ENCODE results near the gene SLC44A5. TPM values are rescaled to one million over a fixed set of nuclear protein-coding genes. Genes with fewer than 3 reads are reported as not detected.
"Not testable (repeated sequence)": the region's sequence is repeated elsewhere in the genome, so short reads cannot be mapped to it uniquely, and the experiment has no call there.

SLC44A5 gene
- total RNA-seq (2014; rRNA removed; shearing (Covaris generic)), result 0.91 and 1.6 TPM in 2 replicates

DNA sequence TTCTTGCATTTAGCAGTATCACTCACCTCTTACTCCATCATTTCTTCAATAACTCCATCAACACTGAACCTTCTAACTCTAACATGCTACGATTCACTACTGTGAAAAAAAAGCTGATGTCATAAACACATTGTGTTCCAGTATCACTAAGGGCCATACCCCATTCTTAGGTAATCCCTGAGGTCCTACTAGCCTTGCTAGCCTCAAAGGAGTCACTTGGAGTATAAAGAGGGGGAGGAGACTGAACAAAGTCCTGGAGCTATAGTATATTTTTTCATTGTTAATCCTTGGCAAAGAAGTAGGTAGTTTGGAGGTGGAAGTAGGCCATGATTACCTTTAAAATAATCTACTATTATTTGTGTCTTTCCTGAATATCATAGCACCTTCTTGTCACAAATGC is at the start of gene SLC44A5:
TSS of gene SLC44A5 (minus strand) at position 101 of the 400 bp plus-strand sequence. CDS start 69,667 bp downstream, outside the sequence.
- no peak for DNase-seq (ENCODE audit: low read depth)

DNA sequence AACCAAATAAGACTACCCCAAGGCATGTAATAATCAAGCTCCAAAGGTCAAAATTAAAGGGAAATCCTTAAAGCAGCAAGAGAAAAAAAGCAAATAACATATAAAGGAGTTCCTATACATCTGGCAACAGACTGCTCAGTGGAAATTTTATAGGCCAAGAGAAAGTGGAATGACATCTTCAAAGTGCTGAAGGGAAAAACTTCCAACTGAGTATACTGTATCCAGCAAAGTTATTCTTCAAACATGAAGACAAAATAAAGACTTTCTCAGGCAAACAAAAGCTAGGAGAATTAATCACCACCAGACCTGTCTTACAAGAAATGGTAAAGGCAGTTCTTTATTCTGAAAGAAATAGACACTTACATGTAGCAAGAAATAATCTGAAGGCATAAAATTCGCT is 45.0 kb upstream of the SLC44A5 start:
- no peak for DNase-seq (ENCODE audit: low read depth)

- DNase-seq (ENCODE audit: low read depth), result not testable (repeated sequence)
Observed at GRCh38 chr1:75647183-75647582, 36.3 kb upstream of the SLC44A5 start.

- DNase-seq (ENCODE audit: low read depth), result not testable (repeated sequence)
Observed at GRCh38 chr1:75645153-75645552, 34.2 kb upstream of the SLC44A5 start.

DNA sequence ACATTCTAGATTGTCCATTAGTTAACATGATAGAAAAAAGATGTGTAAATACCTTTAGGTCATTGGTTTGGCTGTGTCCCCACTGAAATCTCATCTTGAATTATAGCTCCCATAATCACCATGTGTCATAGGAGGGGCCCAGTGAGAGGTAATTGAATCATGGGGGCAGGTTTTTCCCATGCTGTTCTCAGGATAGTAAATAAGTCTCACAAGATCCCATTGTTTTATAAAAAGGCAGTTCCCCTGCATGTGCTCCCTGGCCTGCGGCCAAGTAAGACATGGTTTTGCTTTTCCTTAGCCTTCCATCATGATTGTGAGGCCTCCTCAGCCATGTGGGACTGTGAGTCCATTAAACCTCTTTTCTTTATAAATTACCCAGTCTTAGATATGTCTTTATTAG is 32.5 kb upstream of the SLC44A5 start:
- no peak for DNase-seq (ENCODE audit: low read depth)

DNA sequence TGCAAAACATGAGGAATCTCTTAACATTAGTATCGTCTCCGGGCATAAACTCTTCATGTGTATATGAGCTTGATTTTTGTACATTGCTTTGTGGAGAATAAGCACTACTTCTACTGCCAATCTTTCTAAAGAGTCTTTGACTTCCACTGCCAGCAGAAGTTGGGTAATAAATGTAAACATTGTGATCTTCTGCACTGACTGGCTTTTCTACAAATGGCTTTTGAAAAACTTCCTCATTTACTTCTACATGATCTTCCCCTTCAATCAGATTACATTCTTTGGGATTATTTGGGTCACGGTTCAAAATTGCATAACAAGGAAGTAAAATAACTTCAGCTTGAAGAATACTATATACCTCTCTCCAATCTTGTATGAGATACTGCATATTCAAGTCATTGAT is 30.4 kb upstream of the SLC44A5 start:
- DNase-seq (ENCODE audit: low read depth), result no peak

- no peak for DNase-seq (ENCODE audit: low read depth)
Observed at GRCh38 chr1:75640137-75640536, 29.2 kb upstream of the SLC44A5 start.

GRCh38 chr1:75632350-75632949 is 21.5 kb upstream of the SLC44A5 start:
- no peak for DNase-seq (ENCODE audit: low read depth)

DNA sequence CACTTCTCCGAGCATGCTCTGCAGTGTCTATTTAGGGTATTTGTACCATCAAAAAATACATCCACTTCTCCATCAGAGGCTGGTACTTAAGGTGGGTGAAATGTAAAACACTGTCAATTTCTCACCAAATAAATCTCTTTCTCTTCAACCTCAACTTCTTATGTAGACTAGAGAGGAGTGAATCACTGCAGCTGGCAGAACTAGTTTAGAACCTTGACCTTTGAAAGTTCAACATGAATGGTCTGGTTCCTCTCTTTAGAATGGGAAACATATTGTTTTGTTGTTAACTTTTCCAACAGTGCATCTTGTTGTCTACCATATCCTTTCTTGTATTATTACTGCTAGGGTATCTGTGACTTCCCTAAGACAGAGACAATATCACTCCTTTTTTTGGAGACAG is 20.1 kb upstream of the SLC44A5 start:
- DNase-seq (ENCODE audit: low read depth), result no peak

DNA sequence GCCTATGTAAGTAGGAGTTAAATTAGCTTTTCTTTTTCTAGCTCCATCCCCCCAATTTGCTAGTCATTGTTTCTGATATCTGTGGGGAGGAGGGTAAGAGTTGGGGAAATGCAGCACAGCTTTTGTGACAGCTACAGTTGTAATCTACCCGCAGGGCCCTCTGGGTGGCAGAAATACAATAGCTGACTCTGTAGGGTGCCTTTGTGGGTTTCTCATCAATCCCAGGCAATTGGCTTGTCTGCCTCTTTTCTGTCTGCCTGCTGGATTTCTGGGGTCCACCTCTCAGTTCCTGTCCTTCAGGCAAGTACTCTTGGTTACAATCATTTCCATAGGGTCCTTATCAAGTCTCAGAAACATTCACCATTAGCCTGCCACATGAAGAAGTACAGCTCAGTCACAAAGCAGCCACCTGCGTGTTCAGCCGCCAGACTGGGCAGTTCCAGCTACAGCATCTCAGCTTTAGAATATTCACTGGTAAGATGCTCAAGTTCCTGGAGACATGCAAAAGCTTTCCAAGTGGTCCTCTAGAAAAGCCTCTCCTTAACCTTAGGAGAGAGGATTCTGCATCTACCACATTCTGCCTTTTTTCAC is 19.2 kb upstream of the SLC44A5 start:
- DNase-seq (ENCODE audit: low read depth), result no peak

GRCh38 chr1:75625795-75626194 is 14.9 kb upstream of the SLC44A5 start:
- DNase-seq (ENCODE audit: low read depth), result no peak

- no peak for DNase-seq (ENCODE audit: low read depth)
Observed at GRCh38 chr1:75618382-75618781, 7.5 kb upstream of the SLC44A5 start.

DNA sequence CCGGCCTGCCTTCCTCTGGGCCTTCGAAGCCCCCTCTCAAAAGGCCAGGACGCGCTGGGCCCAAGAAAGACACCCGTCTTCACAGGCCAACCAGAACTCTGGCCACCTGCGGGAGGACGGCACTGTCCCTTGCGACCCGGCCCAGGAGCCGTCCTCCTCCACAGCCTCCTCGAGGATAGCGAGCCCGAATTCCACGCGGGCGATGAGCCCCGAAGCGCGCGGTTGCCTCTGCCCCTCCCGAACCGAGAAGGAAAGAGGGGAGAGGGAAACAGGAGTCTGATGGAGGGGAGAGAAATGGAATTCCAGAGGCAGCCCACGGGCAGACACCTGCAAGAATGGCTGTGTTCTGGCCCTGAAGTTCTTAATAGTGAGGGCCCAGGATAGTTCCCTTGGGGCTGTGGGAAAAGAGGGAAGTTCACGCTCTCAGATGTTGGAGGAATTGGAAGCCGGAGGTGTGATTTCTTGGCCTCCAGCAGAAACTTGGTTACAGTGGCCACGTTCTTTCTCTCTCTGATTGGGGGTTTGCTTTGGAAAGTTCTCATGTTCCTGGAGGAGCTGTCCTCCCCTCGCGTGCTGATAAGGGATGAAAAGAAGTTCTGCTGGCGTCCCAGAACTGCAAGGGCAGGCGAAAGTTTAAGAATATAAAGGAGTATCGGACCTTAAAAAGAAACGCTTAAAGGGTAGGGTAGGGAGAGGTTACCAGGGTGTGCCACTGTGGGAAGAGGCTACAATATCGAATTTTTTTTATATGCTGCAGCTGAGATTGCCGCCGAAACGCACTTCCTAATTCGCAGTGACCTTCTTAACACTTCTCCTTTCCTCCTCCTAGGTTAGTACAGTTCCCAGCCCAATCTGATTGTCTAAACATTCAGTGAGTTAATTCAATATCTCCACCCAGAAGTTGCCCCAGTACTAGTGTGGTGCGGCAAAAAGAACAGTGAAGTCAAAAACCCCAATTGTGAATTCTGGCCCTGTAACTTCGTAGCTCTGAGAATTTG is 5.8 kb upstream of the SLC44A5 start:
- peak; percentile 4 for DNase-seq (ENCODE audit: low read depth)

DNA sequence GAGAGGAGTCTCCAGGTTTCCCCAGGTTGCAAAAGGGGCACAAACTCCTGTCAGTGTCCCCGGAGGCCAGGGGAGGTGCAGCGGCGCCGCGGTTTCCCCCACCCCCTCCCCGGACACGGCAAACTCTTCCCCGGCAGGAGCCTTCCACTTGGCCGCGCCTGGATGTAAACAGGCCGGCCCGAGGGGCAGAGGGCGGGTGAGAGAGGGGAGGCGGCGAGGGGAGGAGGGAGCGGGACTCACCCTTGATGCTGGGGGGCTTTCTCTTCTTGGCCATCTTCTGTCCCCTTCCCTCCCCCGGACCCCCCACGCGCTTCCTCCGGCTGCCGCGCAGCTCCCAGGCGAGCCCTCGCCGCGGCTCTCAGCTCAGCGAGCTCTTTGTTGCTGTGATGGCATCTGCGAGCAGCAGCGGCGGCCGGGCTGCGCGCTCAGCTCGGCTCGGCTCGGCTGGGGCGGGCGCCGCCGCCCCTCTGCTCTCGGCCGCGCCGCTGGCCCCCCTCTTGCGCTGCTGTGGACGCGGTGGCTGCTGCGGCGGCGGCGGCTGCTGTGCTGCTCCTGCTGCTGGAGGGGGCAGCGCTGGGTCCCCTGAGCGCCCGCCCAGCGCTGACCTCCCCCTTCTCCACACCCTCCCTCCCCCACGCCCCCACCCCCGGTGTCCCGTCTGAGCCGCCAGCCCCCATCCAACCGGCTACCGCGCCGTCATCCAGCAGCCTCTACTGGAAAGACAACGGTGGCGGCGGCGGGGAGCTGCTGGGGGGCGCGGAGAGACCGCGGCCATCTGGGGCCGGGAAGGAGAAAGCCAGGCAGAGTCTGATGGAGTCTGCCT is 4.9 kb upstream of the SLC44A5 start:
- peak; percentile 23 for DNase-seq (ENCODE audit: low read depth)

- no peak for DNase-seq (ENCODE audit: low read depth)
Observed at GRCh38 chr1:75614399-75614756, 3.5 kb upstream of the SLC44A5 start.

GRCh38 chr1:75613916-75614315 is 3.0 kb upstream of the SLC44A5 start:
- no peak for DNase-seq (ENCODE audit: low read depth)

- DNase-seq (ENCODE audit: low read depth), result no peak
Observed at GRCh38 chr1:75612976-75613375, 2.1 kb upstream of the SLC44A5 start.

- DNase-seq (ENCODE audit: low read depth), result no peak
Observed at GRCh38 chr1:75602486-75602885, 8.4 kb downstream of the SLC44A5 start.

- no peak for DNase-seq (ENCODE audit: low read depth)
Observed at GRCh38 chr1:75600781-75601180, 10.1 kb downstream of the SLC44A5 start.

DNA sequence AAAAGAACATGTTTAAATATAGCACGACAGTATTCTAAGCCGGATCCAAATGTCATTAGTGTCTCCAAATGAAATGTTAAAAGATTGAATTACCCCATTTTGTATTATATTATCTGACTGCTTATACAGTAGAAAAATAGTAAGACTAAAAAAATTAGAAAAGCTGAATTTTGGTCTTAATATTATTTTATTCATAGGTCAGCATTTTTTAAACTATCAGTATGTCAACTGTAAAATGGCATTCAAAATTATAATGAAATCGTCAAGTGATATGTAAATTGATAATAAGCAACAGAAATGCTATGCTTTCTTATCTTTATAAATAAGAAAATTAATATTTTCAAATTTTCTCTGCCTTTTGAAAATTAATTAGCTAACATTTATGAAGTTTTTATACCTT is 16.6 kb downstream of the SLC44A5 start:
- no peak for DNase-seq (ENCODE audit: low read depth)

DNA sequence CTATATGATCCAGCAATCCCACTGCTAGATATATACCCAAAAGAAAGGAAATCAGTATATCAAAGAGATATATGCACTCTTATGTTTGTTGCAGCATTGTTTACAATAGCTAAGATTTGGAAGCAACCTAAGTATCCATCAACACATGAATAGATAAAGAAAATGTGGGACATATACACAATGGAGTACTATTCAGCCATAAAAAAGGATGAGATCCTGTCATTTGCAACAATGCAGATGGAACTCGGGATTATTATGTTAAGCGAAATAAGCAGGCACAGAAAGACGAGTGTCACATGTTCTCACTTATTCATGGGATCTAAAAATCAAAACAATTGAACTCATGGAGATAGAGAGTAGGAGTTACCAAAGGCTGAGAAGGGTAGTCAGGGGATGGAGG is 17.5 kb downstream of the SLC44A5 start:
- DNase-seq (ENCODE audit: low read depth), result not testable (repeated sequence)

- no peak for DNase-seq (ENCODE audit: low read depth)
Observed at GRCh38 chr1:75589637-75590036, 21.3 kb downstream of the SLC44A5 start.

All from Daoy (cell line).